Fibroblast of villous mesenchyme (primary cell): Measurements from ENCODE around the gene DLG1. TPM values are rescaled to one million over a fixed set of nuclear protein-coding genes. Genes with fewer than 3 reads are reported as not detected.
A peak's percentile ranks its signal among the peaks of the same experiment; 100 is the strongest.

ENCODE experiments used
- DNase-seq: peaks from one replicate; pipeline ENCODE4 v3.0.0-alpha.2; 2010; ENCODE audit warnings: low read depth
- H3K4me3 ChIP-seq: 2 replicates; pipeline ENCODE4 v1.5.1; 2011; ENCODE audit warnings: low read depth, mild to moderate bottlenecking, low read length
- CTCF ChIP-seq: IDR thresholded peaks from 2 replicates; pipeline ENCODE4 v1.5.1; 2012; ENCODE audit warnings: low read depth, mild to moderate bottlenecking, low read length; ENCODE audit not compliant: insufficient read depth
- total RNA-seq: library from RNA; depleted of rRNA; stranded (reverse); fragments of >200 nt; gene quantifications from 2 replicates; pipeline ENCODE4 v1.2.3, GENCODE V29; 2012

The DLG1 gene
- total RNA-seq, 1 donor, result 87.7 TPM

DNA sequence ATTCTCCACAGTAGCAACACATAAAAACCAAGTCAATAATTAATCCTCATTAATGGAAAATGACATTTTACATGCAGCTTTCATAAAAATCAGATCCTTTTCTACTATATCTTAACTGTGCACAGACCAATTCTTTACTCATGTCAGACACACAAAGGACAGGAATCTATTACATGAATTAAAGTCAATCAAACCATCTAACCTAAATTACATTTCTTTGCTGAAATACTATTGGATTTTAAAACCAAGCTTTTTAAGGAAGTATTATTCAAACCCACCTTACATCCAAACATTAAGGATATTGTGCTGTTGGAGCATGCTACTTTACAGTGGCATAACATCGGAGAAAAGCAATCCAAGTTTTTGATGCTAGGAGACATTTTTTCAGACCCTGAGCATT, 72.8 kb downstream of the DLG1 start:
- TF ChIP-seq CTCF, result no peak
- DNase-seq, result no peak
- H3K4me3 ChIP-seq, result no peak overlapping the region

- peak; percentile 61 for DNase-seq
- no peak overlapping the region for H3K4me3 ChIP-seq
- peak; percentile 62 for TF ChIP-seq CTCF
Observed at GRCh38 chr3:197224034-197224444, 74.4 kb downstream of the DLG1 start.

DNA sequence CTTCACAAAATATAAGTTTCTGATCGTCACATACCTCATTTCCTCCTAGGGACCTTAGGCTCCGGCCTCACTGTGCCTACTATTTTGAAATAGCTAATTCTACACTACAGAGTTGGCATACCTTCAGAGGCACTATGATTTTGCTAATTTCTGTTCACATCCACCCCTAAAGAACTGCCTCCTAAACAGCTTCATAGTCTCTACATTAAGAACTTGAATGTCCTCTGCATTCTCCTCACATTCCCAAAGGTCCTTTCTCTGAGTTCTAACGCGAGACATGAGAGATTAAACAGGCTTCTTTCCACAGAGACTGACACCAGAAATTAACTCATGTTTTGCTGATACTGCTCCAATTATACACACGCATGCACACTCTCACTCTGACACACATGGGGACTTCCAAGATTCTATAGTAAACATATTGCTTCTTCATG, 75.5 kb downstream of the DLG1 start:
- DNase-seq, result no peak
- no peak for TF ChIP-seq CTCF
- H3K4me3 ChIP-seq, result no peak overlapping the region

- DNase-seq, result no peak
- no peak for TF ChIP-seq CTCF
- no peak overlapping the region for H3K4me3 ChIP-seq
Observed at GRCh38 chr3:197219619-197220018, 78.8 kb downstream of the DLG1 start.

GRCh38 chr3:197218210-197218609, 80.2 kb downstream of the DLG1 start:
- DNase-seq, result no peak
- no peak overlapping the region for H3K4me3 ChIP-seq
- no peak for TF ChIP-seq CTCF

DNA sequence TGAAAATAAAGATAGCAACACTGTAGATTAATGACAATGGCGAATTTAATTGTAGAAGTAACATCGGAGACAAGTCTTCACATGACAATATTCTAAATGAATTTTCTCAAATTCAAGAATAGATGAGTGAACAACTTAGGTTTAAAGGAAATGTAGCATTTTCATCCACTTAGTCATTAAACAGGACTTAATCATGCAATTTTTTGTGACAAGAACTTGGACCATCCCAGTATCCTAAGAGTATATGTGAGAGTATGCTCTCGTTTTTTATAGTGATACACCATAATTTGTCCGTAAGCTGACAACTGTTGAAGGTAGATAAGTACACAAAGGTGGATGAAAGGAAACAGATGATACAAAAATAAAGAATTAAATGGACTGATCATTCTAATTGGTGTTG, 81.5 kb downstream of the DLG1 start:
- H3K4me3 ChIP-seq, result no peak overlapping the region
- no peak for DNase-seq
- no peak for TF ChIP-seq CTCF

DNA sequence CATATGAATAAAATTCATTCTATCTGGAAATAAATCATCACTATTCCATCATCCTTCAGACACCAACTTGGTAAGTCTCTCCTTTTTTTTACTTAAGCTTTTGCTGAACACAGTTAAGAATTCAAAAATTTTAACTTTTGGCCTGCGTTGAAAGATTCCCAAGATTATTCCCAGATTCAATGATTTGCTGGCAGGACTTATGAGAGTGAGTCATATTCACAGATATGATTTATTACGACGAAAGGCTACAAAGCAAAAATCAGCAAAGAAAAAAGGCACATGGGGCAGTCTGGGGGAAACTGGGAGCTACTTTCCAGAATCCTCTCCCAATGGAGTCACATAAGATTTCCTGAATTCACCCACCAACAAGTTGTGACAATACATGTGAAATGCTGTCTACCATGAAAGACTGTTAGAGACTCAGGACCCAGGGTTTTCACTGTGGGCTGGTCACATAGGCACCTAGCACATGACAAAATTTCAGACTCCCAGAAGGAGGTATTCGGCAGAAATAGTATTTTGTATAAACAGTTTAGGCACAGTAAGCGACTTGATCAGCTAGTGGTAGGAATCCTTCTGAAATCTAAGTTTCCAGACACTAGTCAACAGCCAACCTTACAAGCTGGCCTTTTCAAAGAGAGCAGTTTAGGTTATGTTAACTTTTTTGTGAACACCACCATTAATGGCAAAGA, 82.1 kb downstream of the DLG1 start:
- no peak overlapping the region for H3K4me3 ChIP-seq
- DNase-seq, result peak; percentile 67
- TF ChIP-seq CTCF, result no peak
